Mammary epithelial cell (primary cell): ENCODE measurements around the gene ABLIM3.

ENCODE experiments used
- EZH2 ChIP-seq: IDR thresholded peaks from 2 replicates; pipeline ENCODE4 v1.6.1; 2012; ENCODE audit warnings: low read length, inconsistent platforms, borderline replicate concordance
- TF ChIP-seq, protein P1 (sequence below), 2 donors: IDR thresholded peaks in 1 of 2; conservative IDR thresholded peaks in 1 of 2; 2 replicates each; pipeline ENCODE4 v1.5.1; 2011 to 2012; ENCODE audit warnings: inconsistent platforms in 2 of 2, low read length in 2 of 2, mild to moderate bottlenecking in 2 of 2, control low read depth in 1 of 2, low read depth in 1 of 2; ENCODE audit not compliant: insufficient read depth in 1 of 2; ENCODE audit errors: extremely low read depth in 1 of 2

DNA sequence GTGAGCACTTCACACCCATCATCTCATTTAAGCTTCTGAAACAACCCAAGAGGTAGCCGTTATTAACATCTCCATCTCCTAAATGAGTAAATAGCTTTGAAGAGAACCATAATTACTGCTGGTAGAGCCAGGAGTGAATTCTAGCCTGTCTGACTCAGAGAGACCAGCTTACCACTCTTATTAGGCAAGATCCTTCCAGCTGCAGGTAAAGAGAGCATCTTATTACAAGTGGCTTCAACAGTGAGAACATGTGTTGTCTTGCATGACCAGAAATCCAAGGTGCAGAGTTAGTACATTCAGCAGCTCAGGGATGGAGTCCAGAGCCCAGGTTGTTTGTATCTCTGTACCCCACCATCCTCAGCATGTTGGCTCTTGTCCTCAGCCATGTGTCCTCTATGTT lies 119.5 kb downstream of the ABLIM3 start:
- TF ChIP-seq, protein P1, sequence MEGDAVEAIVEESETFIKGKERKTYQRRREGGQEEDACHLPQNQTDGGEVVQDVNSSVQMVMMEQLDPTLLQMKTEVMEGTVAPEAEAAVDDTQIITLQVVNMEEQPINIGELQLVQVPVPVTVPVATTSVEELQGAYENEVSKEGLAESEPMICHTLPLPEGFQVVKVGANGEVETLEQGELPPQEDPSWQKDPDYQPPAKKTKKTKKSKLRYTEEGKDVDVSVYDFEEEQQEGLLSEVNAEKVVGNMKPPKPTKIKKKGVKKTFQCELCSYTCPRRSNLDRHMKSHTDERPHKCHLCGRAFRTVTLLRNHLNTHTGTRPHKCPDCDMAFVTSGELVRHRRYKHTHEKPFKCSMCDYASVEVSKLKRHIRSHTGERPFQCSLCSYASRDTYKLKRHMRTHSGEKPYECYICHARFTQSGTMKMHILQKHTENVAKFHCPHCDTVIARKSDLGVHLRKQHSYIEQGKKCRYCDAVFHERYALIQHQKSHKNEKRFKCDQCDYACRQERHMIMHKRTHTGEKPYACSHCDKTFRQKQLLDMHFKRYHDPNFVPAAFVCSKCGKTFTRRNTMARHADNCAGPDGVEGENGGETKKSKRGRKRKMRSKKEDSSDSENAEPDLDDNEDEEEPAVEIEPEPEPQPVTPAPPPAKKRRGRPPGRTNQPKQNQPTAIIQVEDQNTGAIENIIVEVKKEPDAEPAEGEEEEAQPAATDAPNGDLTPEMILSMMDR (conservative IDR thresholded peaks at IDR 0.05 in 1 of 2, IDR thresholded peaks at IDR 0.05 in 1 of 2; ENCODE audit: extremely low read depth in 1 of 2, insufficient read depth in 1 of 2, low read depth in 1 of 2, low read length in 2 of 2): no peak
- TF ChIP-seq EZH2: no peak
